22Rv1 (cell line): ENCODE results near the gene PLEKHJ1.

ENCODE experiments used
- CTCF ChIP-seq: fragments of 450-650 bp; IDR thresholded peaks from 2 replicates; pipeline ENCODE4 v1.5.1; 2017; ENCODE audit warnings: mild to moderate bottlenecking
- ZFX ChIP-seq: fragments of 450-650 bp; IDR thresholded peaks from 2 replicates; pipeline ENCODE4 v1.6.1; 2017; ENCODE audit warnings: antibody characterized with exemption, borderline replicate concordance

- TF ChIP-seq CTCF (no peak), ZFX (no peak)
Observed at GRCh38 chr19:2234996-2235380, 1.1 kb downstream of the PLEKHJ1 start.
